ENCODE data around the gene CC2D1A.

GRCh38 chr19:13899912-13900584 is 6.0 kb upstream of the CC2D1A start:
- TF ChIP-seq POLR2AphosphoS5 (IDR thresholded peaks at IDR 0.05; ENCODE audit: low read depth, low read length) (no peak), POLR2A (IDR thresholded peaks at IDR 0.05; ENCODE audit: low read depth, low read length) (no peak)

All from GM12892 (cell line).